ENCODE measurements around the gene SYNPO2. TPM values are rescaled to one million over a fixed set of nuclear protein-coding genes. Genes with fewer than 3 reads are reported as not detected.

SYNPO2 gene
- total RNA-seq, 1 experiment from 2014 or later, result 0.93 TPM

- no peak overlapping the region for H3K27ac ChIP-seq (ENCODE audit: low read depth, low read length)
- RAD21 ChIA-PET (ENCODE audit: low non-redundant PET in 1 of 2, low total read pairs in 2 of 2, uncharacterized antibody in 2 of 2, unreplicated experiment in 2 of 2), result no interaction called here
- H3K9ac ChIP-seq (ENCODE audit: low read length), result no peak overlapping the region
- no peak overlapping the region for H3K4me2 ChIP-seq (ENCODE audit: low read length)
- H3K4me1 ChIP-seq (ENCODE audit: control insufficient read depth in 1 of 2, insufficient read depth in 2 of 2, low read length in 2 of 2), result no peaks in the 10 kb centered on the region
- H2AFZ ChIP-seq (ENCODE audit: low read depth, low read length, poor library complexity, severe bottlenecking), result no peak overlapping the region
- POLR2A ChIA-PET, result interaction anchor here (1.3 kb wide), 1 partner anchor 11 kb away, joined by 4 read pairs; no protein-coding TSS in a partner anchor
- intact Hi-C loops (cut with micrococcal nuclease), result no loop called here
- peak; percentile 54; the same call in 1 of the 2 replicates for ATAC-seq
- H3K27me3 ChIP-seq (ENCODE audit: insufficient read depth, low read length), result no peaks in the 10 kb centered on the region
- H4K20me1 ChIP-seq (ENCODE audit: insufficient read depth), result no peaks in the 10 kb centered on the region
- CTCF ChIA-PET, result interaction anchor here (1.8 kb wide), 1 partner anchor 178 kb away, joined by 6 read pairs; no protein-coding TSS in a partner anchor
- no peak overlapping the region for H3K4me3 ChIP-seq (replicated peaks in 1 of 2; ENCODE audit: low read depth in 1 of 2, low read length in 2 of 2)
- TF ChIP-seq SIN3A (IDR thresholded peaks at IDR 0.05; ENCODE audit: low read depth) (no peak), EGR1 (IDR thresholded peaks at IDR 0.05; ENCODE audit: low read depth) (no peak), RAD21 (IDR thresholded peaks at IDR 0.05; ENCODE audit: low read depth) (no peak), ZFX (IDR thresholded peaks at IDR 0.05) (no peak), ELF1 (IDR thresholded peaks at IDR 0.05; ENCODE audit: borderline replicate concordance, low read depth) (no peak), FOSL1 (IDR thresholded peaks at IDR 0.05; ENCODE audit: low read depth) (no peak), JUND (IDR thresholded peaks at IDR 0.05) (no peak), ZBTB33 (IDR thresholded peaks at IDR 0.05; ENCODE audit: extremely low read depth, insufficient replicate concordance, low read length) (no peak)
- TF ChIP-seq, protein P1, sequence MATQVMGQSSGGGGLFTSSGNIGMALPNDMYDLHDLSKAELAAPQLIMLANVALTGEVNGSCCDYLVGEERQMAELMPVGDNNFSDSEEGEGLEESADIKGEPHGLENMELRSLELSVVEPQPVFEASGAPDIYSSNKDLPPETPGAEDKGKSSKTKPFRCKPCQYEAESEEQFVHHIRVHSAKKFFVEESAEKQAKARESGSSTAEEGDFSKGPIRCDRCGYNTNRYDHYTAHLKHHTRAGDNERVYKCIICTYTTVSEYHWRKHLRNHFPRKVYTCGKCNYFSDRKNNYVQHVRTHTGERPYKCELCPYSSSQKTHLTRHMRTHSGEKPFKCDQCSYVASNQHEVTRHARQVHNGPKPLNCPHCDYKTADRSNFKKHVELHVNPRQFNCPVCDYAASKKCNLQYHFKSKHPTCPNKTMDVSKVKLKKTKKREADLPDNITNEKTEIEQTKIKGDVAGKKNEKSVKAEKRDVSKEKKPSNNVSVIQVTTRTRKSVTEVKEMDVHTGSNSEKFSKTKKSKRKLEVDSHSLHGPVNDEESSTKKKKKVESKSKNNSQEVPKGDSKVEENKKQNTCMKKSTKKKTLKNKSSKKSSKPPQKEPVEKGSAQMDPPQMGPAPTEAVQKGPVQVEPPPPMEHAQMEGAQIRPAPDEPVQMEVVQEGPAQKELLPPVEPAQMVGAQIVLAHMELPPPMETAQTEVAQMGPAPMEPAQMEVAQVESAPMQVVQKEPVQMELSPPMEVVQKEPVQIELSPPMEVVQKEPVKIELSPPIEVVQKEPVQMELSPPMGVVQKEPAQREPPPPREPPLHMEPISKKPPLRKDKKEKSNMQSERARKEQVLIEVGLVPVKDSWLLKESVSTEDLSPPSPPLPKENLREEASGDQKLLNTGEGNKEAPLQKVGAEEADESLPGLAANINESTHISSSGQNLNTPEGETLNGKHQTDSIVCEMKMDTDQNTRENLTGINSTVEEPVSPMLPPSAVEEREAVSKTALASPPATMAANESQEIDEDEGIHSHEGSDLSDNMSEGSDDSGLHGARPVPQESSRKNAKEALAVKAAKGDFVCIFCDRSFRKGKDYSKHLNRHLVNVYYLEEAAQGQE (IDR thresholded peaks at IDR 0.05; ENCODE audit: low read depth), result no peak
- TF ChIP-seq, protein P2, sequence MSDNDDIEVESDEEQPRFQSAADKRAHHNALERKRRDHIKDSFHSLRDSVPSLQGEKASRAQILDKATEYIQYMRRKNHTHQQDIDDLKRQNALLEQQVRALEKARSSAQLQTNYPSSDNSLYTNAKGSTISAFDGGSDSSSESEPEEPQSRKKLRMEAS (IDR thresholded peaks at IDR 0.05), result no peak
- TF ChIP-seq, protein P3, sequence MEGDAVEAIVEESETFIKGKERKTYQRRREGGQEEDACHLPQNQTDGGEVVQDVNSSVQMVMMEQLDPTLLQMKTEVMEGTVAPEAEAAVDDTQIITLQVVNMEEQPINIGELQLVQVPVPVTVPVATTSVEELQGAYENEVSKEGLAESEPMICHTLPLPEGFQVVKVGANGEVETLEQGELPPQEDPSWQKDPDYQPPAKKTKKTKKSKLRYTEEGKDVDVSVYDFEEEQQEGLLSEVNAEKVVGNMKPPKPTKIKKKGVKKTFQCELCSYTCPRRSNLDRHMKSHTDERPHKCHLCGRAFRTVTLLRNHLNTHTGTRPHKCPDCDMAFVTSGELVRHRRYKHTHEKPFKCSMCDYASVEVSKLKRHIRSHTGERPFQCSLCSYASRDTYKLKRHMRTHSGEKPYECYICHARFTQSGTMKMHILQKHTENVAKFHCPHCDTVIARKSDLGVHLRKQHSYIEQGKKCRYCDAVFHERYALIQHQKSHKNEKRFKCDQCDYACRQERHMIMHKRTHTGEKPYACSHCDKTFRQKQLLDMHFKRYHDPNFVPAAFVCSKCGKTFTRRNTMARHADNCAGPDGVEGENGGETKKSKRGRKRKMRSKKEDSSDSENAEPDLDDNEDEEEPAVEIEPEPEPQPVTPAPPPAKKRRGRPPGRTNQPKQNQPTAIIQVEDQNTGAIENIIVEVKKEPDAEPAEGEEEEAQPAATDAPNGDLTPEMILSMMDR (IDR thresholded peaks at IDR 0.05 in 2 of 3, conservative IDR thresholded peaks at IDR 0.05 in 1 of 3; ENCODE audit: borderline replicate concordance in 1 of 3, insufficient read depth in 1 of 3, low read depth in 2 of 3, low read length in 2 of 3), result no peak
- TF ChIP-seq, protein P4, sequence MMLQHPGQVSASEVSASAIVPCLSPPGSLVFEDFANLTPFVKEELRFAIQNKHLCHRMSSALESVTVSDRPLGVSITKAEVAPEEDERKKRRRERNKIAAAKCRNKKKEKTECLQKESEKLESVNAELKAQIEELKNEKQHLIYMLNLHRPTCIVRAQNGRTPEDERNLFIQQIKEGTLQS (IDR thresholded peaks at IDR 0.05), result no peak
- no peaks in the 10 kb centered on the region for H3K9me3 ChIP-seq (ENCODE audit: control insufficient read depth in 1 of 2, insufficient read depth in 1 of 2, low read depth in 1 of 2, low read length in 2 of 2)
- no peaks in the 10 kb centered on the region for H3K79me2 ChIP-seq (ENCODE audit: insufficient read depth, low read length)
- no peak for DNase-seq (ENCODE audit: low read depth, low spot score)
- no peaks in the 10 kb centered on the region for H3K36me3 ChIP-seq (ENCODE audit: control insufficient read depth in 1 of 2, insufficient read depth in 2 of 2, low read length in 2 of 2)
- BruUV-seq (replicated peaks), result no TSS peak
- no peaks in the 10 kb centered on the region for H3K9me2 ChIP-seq (ENCODE audit: insufficient read depth)
Measured at GRCh38 chr4:118950224-118950623, 61.6 kb downstream of the SYNPO2 start.
